GM08714 (cell line): ENCODE measurements around the gene XPR1.

ENCODE experiments used
- H3K4me3 ChIP-seq: fragments of 200-500 bp; sonication (Bioruptor generic); 2 replicates; pipeline ENCODE4 v1.5.1; 2014; ENCODE audit warnings: mild to moderate bottlenecking, low read length, inconsistent platforms
- ZNF274 ChIP-seq: IDR thresholded peaks from 2 replicates; pipeline ENCODE4 v1.6.1; 2012; ENCODE audit warnings: mild to moderate bottlenecking, low read depth, low read length

The XPR1 gene

GRCh38 chr1:180754453-180754852, 122.6 kb downstream of the XPR1 start:
- TF ChIP-seq ZNF274: no peak
- H3K4me3 ChIP-seq: no peak overlapping the region

DNA sequence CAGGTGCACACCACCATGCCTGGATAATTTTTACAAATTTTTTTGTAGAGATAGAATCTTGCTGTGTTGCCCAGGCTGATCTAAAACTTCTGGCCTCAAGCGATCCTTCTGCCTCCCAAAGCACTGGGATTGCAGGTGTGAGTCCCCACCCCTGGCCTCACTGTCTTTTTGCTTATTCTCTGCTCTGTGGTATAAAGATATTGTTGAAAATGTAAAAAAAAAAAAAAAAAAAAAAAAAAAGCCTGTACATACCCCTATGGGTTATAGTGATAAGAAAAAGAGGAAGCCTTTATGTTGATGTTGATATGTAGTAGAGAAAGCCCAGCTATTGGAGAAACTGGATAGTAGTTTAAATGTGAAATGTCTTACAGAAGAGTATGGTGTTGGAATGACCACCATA, 125.8 kb downstream of the XPR1 start:
- H3K4me3 ChIP-seq: no peak overlapping the region

DNA sequence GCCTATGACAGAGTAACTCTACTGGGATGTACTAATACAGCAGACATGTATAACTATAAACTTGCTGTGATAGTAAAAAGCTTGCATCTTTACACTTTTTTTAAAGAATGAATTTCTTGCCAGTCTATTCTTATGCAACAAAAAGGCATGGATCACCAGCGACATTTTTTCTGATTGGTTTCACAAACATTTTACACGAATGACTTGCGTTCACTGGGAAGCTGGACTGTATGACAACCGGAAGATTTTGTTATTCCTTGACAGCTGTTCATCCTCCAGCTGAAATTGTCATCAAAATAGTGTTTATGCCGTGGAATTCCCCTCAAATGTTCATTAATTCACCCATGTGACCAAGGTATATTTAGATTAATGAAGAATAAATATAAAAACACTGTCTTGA, 131.0 kb downstream of the XPR1 start:
- TF ChIP-seq ZNF274: no peak
- H3K4me3 ChIP-seq: no peak overlapping the region

More for the DNA sequence above, 125.8 kb downstream of the XPR1 start:
- TF ChIP-seq ZNF274: no peak

GRCh38 chr1:180765151-180765550, 133.3 kb downstream of the XPR1 start:
- no peak for TF ChIP-seq ZNF274
- H3K4me3 ChIP-seq: no peak overlapping the region

DNA sequence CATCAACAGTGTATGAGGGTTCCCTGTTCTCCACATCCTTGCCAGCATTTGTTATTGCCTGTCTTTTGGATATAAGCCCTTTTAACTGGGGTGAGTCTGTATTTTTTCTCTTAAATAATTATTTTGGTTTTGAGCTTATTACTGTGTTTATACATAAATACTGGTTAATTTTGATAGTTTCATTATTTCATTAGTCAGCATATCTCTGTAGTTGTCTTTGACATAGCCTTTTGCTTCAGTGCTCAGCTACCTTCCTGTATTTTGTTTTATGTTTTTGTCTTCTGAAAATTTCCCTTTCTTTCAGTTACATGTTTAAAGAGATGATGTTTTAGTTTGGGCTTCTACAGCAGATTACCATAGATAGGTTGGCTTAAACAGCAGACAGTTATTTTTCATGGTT, 138.1 kb downstream of the XPR1 start:
- no peak overlapping the region for H3K4me3 ChIP-seq

GRCh38 chr1:180773210-180773865, 141.5 kb downstream of the XPR1 start:
- H3K4me3 ChIP-seq: no peak overlapping the region
- no peak for TF ChIP-seq ZNF274

More for the DNA sequence above, 138.1 kb downstream of the XPR1 start:
- no peak for TF ChIP-seq ZNF274

DNA sequence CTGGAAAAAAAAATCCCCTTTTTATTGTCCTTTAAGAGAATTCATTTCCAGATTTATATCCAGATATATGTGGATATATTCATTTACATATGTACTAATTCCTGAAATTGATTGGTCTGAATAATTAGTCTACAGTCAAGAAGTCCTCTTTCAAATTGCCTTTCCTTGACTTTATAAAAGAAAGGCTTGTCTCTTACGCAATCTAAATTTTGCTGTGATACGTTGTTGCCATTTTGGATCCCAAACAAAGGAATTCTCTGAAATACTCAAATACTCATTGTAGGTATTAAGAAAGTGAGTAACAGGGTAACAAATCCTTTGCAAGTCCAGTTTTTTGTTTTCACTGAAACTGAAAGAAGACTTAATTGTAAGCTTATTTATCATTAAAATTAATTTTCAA, 144.0 kb downstream of the XPR1 start:
- no peak for TF ChIP-seq ZNF274
- H3K4me3 ChIP-seq: no peak overlapping the region

- no peak for TF ChIP-seq ZNF274
- H3K4me3 ChIP-seq: no peak overlapping the region
These were observed 145.4 kb downstream of the XPR1 start for GRCh38 chr1:180777072-180777689.

DNA sequence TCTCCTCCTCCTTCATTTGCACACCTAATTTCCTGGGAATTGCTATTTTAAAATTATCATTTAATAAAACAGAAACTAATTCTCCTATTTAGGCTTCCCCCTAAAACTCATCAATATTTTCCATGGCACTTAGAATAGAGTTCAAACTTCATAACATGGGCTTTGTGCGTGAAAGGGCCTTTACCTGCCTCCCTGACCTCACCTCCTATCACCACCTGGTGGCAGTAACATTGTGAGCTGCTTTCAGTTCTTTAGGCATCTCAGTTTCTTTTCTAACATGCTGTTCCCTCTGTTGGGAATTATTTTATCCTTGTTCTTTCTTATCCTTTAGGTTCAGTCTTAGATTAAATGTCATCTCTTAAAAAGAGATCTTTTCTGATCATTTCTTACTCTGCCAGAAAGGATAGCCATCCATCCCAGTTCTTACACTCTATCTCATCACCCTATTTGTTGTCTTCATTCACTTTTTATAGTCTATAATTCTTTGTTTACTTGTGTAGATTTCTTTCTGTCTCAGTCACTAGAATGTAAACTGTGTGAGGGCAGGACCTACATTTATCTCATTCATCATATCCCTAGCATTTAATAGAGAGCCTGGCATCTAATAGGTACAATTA, 147.1 kb downstream of the XPR1 start:
- TF ChIP-seq ZNF274: no peak

GRCh38 chr1:180779584-180779983, 147.8 kb downstream of the XPR1 start:
- no peak for TF ChIP-seq ZNF274
- H3K4me3 ChIP-seq: no peak overlapping the region

More for the DNA sequence above, 147.1 kb downstream of the XPR1 start:
- no peak overlapping the region for H3K4me3 ChIP-seq

- no peak overlapping the region for H3K4me3 ChIP-seq
- TF ChIP-seq ZNF274: no peak
These were observed 149.9 kb downstream of the XPR1 start for GRCh38 chr1:180781718-180782117.

GRCh38 chr1:180785291-180785690, 153.5 kb downstream of the XPR1 start:
- TF ChIP-seq ZNF274: no peak
- no peak overlapping the region for H3K4me3 ChIP-seq

DNA sequence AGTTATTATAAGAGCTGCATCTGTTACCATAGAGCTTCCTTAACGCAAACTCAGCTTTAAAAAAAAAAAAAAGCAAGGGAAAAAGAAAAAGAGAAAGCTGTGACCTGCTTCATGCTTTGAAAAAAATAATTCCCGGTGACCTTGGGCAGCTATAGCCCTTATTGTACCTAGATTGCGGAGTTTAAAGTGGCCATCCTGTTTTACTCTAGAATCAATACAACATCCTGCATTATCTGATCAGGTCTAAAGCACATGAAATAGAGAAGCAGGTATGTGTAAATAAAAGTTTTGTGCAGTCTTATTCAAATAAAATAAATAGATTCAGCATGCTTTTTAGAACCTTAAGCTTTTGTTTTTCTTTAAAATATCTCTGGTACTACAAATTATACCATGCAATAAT, 154.1 kb downstream of the XPR1 start:
- no peak for TF ChIP-seq ZNF274
- no peak overlapping the region for H3K4me3 ChIP-seq

GRCh38 chr1:180786624-180787023, 154.8 kb downstream of the XPR1 start:
- no peak overlapping the region for H3K4me3 ChIP-seq
- TF ChIP-seq ZNF274: no peak

GRCh38 chr1:180787628-180788307, 155.9 kb downstream of the XPR1 start:
- no peak overlapping the region for H3K4me3 ChIP-seq
- no peak for TF ChIP-seq ZNF274
